Nucleus accumbens (tissue), 56 donors: Measurements from ENCODE around the gene FPGS.
"Not testable (repeated sequence)": the region's sequence is repeated elsewhere in the genome, so short reads cannot be mapped to it uniquely, and the experiment has no call there.

ENCODE experiments used
- DNase-seq, 56 donors: peaks; one replicate each; lab custom pipeline; 2025; lab: John Stamatoyannopoulos, UW

Gene FPGS

DNA sequence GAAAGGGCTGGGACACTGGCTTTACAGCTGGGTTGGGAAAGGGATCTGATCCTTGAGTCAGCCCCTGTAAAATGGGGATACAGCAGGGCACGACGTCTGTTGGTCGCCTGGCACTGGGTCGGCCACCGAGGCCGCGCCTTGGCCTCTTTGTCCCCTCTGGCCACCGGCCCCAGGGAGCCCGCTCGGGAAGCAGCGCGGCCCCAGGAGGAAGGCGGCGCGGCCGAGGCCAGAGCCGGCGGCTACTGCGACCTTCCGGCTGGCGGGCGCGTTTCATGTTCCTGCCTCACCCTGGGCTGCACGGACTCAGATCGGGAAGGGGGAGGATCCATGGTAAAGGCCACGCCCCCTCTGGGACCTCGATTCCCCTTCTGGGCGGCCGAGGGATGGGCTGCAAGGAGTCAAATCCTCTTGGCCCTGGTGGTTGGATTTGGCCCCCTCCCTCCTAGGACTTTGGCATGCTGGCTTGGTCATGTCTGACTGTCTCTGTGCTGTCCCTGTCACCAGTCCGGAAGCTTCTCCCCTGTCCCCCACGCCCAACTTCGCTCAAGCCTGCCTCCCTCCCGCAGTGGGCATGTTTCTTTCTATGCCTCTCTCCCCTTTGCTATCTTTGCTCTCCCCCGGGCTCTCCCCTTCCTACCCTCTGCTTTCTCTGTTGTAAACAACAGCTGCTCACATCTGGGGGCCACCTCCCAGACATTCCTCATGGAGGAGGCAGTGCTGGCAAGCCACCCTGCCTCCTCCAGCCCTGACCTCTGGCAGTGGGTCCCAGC lies 25.8 kb downstream of the FPGS start:
- DNase-seq: peak in 17 of 56 donors; percentile 5 to 57 (median 14)

DNA sequence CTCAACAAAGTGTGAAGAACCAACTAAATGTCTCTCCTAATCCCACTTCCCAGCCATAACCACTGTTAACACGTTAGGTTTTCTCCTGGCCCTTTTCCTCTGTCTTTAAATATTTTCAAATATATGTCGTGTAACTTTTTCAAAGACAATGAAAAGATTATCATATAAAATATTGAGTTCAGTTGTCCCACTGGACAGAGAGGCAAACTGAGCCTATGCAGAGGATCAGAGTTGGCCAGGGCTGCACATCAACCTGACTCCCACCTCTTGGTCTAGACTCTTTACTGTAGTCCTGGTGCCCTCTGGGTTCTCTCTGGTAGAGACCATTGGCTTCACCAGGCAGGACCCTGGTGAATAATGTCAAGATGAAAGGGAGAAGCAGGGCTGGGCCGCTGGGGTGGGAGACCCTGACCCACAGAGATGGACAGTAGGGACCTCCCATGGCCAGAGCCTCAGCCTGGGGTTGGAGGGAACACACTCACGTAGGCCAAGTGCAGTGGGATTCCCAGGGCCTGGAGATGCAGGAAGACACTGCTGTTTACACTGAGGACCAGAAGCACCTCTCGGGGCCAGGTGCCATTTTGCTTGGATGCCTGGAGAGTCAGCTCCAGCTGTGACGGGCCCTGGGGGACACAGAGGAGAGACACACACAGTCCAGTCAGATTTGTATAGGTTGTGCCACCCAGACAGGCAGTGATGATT lies 26.7 kb downstream of the FPGS start:
- DNase-seq: no peak

DNA sequence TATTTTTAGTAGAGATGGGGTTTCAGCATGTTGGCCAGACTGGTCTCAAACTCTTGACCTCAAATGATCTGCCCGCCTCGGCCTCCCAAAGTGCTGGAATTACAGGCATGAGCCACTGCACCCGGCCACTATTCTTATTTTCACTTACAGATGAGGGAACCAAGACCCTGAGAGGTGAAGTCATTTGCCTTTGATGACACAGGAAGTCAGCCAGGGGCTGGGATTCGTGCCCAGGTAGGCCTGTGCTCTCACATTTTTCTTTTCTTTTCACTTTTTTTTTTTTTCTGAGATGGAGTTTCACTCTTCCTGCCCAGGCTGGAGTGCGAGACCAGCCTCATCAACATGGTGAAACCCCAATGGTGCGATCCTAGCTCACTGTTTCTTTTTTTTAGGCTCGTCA lies 29.6 kb downstream of the FPGS start:
- no peak for DNase-seq

DNA sequence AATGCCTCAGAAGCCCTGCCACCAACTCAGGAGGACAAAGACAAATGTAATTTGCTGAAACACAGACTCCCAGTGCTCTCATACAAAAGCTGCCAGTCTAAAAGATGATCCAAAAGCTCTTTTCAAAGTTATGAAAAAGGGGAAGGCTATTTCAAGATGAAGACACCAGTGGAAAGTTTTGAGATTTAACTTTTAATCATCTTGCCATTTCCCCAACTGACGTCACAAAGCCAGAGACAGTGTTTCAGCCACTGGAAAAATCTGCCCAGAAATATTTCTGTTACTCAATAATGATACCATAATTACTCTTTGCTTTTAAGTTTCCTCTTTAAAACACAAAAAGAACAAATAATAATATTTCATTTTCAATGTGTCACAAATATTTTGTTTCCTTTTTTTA lies 30.9 kb downstream of the FPGS start:
- no peak for DNase-seq

DNA sequence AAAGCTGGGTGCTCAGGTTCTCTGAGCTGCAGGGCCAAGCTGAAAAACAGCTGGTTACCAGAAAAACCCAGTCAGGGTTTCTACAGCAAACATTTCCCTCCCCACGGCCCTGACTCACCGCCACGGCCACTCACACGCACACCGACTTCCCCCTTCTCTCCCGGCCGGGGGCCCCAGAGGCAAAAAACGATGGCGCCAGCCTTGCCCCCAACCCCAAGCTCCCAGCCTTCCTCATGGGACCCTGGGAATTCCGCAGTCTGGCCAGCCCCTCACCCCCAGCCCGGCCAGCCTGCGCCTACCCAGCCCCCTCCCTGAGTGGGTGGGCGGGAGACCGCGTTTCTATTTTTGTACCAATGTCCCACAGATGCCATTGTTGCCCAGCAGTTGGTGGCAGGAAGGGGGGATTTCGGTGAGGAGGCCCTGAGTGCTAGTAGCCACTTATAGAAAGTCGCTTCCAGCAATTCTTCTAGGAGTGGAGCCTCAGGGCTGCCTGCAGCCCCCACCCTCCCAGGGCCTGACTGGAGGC lies 33.4 kb downstream of the FPGS start:
- no peak for DNase-seq

DNA sequence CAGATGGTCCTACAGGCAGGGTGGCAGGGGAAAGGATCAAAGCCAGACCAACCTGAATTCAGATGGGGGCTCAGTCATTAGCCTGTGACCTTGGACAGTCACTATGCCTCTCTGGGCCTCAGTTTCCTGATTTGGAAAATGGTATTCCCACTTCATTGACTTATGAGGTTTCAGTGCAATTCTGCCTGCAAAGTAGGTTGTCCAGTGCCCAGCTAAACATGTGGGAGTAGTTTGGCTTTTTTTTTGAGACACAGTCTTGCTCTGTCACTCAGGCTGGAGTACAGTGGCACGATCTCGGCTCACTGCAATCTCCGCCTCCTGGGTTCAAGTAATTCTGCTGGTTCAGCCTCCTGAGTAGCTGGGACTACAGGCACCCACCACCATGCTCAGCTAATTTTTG lies 33.9 kb downstream of the FPGS start:
- not testable (repeated sequence) for DNase-seq

DNA sequence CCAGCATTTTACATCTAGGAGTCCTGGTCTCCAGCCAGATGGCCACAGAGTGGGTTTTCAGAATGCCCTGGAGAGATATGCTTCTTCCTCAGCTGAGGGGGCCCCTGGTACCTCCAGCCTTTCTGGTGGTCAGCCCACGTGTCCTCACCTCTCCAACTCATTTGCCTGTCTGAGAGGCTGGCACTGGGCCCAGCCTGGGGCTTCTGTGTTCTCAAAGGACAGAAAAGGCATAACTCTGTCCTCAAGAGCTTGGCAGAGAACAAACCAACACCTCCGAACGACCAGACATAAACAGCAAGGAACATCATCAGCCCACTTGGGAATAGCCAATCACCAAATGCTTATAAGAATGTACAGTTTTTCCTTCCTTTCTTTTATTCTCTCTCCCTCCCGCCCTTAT lies 34.7 kb downstream of the FPGS start:
- no peak for DNase-seq

DNA sequence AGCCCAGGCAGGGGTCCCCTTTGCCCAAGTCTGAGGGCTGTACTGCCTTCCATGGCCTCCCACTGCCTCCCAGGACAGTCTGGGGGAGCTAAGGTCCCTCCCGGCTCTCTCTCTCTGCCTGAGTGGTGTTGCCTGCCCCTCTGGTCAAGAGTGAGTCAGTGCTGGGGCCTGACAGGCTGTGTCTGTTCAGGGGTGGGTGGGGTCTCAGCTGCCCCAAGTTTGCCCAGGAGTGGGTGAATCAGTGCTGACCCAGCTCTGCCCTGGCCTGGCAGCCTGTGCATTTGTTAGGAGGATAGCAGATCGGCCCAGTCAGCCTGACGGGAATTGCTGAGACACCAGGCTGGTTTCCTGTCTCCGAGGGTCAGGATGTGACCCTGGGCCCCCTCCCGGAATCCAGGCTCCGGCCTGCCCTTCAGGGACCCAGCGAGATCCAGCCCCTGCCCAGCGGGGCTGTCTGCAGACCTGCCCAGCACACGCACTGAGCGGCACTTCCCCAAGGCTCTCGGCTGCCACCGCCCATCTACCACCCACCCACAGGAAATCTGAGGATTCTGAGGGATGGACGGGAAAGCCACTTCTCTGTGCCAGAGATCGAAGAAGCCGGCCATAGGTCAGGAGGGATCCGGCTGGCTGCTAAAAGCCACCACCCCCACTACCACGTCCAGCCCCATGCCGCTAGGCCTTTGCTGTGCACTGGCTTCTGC lies 35.8 kb downstream of the FPGS start:
- no peak for DNase-seq

DNA sequence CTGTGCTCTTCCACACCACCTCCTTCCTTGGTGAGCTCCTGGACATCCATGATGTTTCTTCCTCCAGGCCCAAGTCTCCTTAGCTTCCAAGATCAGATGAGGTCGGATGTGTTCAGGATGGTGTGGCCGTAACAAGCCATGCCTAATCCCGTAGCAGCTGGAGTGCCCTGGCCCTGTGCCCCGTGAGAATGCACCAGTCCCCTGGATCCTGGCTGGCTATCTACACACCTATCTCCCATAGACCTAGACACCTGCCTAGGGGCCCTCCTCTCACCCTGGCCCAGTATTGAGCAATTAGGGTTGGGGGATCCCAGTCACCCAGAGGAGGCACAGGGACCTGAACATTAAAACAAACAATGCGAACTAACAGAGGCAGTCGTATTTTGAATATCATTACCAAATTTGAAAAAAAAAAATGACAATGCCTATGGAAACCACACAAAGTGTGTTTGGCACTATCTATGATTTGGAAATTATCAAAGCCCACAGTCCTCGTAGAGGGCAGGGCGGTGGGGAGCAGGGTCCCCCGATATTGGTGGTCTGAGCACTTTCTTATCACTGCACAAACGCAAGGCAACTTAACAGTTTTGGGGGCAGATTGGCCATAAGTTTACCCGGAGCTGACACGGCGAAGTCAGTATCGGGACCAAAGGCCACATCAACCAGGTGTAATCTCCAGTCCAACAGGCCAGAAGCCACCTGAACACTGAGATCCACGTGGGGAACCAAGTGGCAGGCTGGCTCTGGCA lies 38.6 kb downstream of the FPGS start:
- no peak for DNase-seq

DNA sequence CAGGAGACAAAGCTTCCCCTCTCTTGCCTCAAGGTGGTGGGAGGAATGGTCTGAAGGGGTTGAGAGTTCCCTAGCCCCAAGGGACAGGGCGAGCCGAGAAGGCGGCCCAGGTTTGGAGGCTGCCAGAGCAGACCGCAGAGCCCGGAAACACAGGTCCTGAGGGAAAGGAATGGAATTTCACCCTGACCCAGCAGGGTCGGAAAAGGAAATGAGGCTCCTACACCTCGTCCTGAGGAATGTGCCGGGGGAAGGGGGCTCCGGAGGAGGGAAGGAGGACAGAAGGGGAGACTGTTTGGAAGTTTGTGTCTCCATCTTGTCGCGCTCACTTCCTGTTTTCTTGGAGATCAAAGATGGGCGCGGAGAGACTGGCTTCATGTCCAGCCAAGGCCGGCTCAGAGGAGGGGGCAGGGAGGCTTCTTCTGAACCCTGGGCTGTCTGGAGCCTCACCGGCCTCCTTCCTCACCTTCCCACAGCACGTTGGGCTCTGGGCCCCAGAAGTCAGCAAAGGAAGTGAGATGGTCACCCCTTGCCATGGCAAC lies 42.2 kb downstream of the FPGS start:
- DNase-seq: no peak

DNA sequence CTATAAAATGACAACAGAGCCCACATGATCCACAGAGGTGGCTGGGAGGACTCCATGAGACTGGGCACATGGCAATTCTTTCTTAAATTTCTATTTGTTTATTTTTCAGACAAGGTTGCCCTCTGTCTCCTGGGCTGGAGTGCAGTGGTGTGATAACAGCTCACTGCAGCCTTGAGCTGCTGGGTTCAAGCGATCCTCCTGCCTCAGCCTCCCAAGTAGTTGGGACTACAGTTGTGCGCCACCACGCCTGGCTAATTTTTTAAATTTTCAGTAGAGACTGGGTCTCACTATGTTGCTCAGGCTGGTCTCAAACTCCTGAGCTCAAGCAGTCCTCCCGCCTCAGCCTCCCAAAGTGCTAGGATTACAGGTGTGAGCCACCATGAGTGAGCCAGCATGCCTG lies 42.9 kb downstream of the FPGS start:
- not testable (repeated sequence) for DNase-seq

DNA sequence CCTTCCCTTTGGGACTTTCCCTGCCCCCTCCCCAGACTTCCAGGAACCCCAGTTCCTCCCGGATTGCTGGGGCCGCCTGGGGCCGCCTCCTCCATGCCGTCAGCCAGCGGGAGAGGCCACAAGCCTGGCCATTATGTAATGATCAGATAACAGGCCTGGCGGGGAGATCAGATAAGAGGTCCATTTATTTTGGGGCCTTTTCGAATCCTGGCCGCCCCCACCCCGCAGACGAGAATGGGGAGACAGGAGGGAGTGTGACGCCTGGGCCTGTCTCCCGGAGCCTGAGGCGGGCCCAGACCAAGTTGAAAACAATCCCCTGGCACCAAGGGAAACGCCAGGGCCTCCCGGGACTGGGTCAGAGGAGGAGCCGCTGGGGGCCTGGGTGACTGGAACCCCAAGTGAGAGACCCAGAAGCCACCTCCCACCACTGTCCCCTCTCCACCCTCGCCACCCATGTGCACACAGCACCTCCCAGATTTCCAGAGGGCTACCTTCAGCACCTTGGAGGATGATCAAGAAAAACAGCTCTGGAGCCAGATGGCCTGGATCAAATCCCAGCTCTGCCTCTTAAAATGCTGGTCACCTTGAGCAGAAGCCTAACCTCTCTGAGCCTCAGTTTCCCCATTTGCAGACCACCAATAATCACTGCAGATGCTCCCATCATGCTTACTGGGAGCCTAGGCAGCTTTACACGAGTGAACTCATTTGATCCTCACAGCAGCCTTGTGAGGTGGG lies 43.9 kb downstream of the FPGS start:
- no peak for DNase-seq

DNA sequence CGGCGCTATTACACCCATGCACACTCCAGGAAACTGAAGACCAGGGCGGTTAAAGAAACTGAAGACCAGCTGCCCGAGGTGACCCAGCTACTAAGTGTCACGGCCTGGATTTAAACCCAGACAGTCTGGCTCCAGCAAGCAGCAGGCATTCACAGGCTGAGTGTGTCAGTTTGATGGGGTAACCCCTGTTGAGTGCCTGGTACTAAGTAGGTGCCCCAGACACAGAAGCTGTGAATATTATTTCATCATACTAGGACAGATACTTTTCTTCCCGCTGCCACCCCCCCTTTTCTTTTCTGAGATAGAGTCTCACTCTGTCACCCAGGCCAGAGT lies 44.5 kb downstream of the FPGS start:
- DNase-seq: no peak

DNA sequence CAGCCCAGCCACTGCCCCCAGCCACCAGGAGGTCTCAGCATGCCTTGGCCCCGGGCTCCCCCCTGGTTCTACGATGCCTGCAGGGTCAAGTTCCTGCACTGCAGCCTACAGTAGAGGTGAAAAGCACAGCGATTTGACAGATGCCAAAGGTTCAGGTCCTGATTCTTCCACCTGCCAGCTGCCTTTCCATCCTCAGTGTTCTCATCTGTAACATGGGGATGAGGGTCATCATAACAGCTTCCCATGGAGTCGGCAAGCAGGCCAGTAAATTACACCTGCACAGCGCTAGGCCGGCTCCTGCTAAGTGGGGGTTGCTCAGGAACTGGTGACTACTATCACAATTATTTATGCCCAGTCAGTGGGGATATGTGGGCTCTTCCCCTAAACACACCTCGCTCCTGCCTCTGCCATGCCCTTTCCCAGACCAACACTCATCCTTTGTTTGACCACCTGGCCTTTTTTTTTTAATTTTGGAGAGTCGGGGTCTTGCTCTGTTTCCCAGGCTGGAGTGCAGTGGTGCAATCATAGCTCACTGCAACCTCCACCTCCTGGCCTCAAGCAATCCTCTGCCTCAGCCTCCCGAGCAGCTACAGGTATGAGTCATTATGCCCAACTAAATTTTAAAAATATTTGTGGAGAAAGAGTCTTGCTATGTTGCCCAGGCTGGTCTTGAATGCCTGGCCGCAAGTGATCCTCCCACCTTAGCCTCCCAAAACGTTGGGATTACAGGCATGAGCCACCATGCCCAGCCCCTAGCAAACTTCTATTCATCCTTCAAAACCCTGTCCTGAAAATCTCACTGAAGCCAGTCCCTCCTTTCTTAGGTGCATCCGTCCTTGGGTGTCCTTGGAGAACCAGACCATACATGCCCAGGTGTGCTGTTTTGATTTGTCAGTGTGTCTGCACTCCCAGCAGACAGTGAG lies 45.4 kb downstream of the FPGS start:
- DNase-seq: no peak

DNA sequence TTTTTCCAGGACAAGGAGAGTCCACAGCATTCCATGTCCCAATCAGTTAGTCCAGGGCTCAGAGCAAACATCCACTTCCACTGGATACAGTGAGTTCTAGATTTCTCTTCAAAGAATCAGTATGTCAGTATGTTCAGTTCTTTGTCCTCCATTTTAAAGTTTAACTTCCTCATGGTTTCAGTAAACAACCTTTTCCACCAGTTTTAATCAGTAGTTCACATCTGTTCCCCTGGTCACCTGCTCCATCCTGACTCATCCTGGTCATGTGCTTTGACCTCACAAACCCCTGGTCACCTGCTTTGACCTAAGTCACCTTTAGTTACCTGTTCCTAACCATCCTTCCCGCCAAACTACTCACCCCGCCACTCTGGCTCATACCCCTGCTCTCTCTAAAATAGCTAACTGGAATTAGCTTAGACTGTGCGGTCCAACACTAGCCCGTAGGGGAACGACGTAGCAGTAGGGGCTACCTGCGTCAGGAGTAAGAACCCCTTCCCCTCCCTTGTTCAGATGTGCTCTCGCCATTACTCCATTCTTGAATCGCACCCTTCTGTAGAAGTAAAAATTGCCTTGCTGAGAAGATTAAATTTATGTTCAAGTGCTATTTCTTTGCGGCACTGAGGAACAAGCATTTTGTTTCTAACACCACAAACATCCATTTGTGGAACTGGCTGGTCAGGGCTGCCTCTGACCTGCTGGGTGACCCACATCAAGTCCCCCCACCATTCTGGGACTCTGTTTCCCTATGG lies 46.2 kb downstream of the FPGS start:
- no peak for DNase-seq

DNA sequence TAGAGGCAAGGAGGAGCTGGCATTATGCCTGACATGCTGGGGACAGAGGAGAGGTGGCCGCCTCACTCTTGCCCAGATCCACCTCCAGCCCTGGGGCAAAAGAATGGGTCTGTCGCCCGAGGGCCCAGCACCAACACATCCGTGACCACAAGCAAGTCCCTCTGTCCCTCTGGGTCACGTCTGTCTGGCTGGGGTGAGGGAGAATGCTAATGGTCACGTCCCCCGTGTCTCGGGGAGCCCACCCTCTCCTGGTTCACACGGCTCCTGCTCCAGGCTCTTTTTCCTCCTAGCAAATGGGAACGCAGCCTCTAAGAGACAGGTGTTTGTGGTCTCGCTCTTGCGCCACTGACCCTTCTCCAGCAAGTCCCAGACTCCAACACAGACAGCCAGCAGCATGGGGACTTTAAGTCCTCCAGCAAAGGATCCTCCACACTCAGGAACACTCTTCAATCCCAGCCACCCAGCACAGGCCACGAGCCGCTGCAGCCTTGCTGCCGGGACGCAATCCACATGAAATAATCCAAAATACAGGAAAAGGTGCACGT lies 47.7 kb downstream of the FPGS start:
- DNase-seq: no peak

DNA sequence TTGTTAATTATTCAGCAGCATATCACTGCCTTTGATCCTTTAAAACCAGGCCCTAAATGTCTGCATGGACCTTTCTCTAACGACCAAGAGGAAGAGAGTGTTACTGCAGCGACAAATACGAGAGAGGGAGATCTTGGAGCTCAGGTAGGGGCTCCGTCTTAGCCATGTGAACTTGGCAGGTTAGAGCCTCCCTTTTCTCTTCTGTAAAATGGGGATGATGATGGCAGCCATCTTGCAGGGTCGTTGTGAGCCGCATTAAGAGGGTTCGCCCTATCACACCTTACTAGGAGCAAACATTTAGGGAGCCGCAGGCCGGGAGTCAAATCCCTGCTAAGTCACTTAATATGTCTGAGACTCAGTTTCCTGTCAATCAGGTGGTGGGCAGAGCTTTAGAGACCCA lies 50.1 kb downstream of the FPGS start:
- no peak for DNase-seq
